NCI-H510A treated with DMSO at 0.1 percent for 48 hours (cell line): Measurements from ENCODE around the gene NFASC.

Source experiments
- DNase-seq: peaks from one replicate; lab custom pipeline; 2025; lab: John Stamatoyannopoulos, UW

The NFASC gene

GRCh38 chr1:205064301-205064700, 193.6 kb downstream of the NFASC start:
- DNase-seq: no peak

- DNase-seq: no peak
Measured at GRCh38 chr1:205064741-205065316, 194.2 kb downstream of the NFASC start.

- no peak for DNase-seq
Measured at GRCh38 chr1:205065666-205066065, 195.0 kb downstream of the NFASC start.

GRCh38 chr1:205066141-205066818, 195.6 kb downstream of the NFASC start:
- no peak for DNase-seq

DNA sequence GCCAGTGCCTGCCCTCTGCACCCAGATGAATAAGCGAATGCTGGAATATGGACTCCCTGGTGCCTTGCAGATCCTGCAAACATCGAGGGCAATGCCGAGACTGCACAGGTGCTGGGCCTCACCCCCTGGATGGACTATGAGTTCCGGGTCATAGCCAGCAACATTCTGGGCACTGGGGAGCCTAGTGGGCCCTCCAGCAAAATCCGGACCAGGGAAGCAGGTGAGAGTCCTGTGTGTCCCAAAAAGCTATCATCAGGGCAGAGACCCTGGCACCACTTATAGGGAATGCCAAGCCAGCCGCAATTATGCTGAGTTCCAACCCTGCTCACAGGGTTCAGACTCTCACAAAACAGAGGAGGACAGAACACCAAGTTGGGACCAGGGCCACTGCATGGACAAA, 196.4 kb downstream of the NFASC start:
- DNase-seq: no peak

DNA sequence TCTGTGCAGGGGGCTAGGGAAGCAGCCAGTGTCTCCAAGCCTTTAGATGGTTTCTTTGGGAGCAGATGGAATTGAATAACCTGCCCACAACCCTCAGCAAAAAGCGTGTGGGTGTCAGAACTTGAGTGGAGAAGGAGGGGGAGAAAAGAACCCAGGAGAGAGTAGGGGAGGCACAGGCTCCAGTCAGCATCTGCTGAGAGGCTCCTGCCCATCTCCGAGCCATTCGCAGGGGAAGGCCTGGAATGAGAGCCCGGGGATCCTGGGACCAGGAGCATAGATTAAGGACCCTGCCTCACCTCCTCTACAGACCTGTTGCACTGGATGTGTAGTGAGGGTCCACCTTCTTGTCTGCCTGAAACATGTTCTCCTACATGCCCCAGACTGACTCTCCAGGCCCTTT, 197.3 kb downstream of the NFASC start:
- DNase-seq: no peak

GRCh38 chr1:205068457-205069040, 197.9 kb downstream of the NFASC start:
- no peak for DNase-seq

DNA sequence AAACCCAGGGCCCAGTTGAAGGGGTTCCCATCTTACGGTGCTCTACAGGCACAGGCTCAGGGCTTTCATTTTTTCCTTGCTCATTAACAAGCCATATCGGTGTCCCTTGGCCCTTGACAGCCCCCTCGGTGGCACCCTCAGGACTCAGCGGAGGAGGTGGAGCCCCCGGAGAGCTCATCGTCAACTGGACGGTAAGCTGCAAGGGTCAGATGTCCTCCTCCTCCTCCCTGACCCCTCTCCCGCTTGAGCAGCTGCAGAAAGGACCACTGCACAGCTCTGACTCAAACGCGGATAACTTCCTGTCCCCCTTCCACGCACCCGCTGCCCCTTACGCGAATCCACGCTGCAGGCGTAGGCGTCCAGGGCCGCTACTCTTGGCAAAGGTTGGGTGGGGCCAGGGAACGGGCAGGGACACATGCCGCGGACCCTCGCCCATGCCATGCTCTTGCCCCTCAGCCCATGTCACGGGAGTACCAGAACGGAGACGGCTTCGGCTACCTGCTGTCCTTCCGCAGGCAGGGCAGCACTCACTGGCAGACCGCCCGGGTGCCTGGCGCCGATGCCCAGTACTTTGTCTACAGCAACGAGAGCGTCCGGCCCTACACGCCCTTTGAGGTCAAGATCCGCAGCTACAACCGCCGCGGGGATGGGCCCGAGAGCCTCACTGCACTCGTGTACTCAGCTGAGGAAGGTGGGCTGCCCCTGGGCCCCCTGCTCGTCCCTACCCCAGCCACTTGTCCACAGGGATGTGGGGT, 198.9 kb downstream of the NFASC start:
- DNase-seq: no peak

GRCh38 chr1:205071028-205071409, 200.4 kb downstream of the NFASC start:
- DNase-seq: no peak

DNA sequence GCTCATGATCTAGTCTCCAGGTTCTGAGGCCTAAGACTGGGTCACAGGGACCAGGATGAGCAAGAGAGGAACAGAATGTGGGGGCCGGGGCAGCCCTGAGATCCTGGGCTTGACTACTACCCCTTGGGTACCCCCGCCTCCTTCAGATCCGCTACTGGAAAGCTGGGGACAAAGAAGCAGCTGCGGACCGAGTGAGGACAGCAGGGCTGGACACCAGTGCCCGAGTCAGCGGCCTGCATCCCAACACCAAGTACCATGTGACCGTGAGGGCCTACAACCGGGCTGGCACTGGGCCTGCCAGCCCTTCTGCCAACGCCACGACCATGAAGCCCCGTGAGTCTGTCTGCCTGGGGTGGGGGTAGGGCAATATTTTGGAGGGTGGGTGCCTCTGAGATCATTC, 201.1 kb downstream of the NFASC start:
- no peak for DNase-seq

- no peak for DNase-seq
Measured at GRCh38 chr1:205072286-205072685, 201.6 kb downstream of the NFASC start.
